Pons (tissue), 1 donor: ENCODE measurements around the gene PALB2.
"Not testable (repeated sequence)": the region's sequence is repeated elsewhere in the genome, so short reads cannot be mapped to it uniquely, and the experiment has no call there.

Experiments used
- DNase-seq: peaks from one replicate; pipeline ENCODE4 v3.0.0-alpha.2; 2016; ENCODE audit warnings: low spot score

Gene PALB2

GRCh38 chr16:23642246-23642774 is 1.2 kb upstream of the PALB2 start:
- DNase-seq = no peak

GRCh38 chr16:23640615-23640930 is 537 bp downstream of the PALB2 start:
- peak; percentile 5 for DNase-seq

GRCh38 chr16:23635958-23636357 is 5.2 kb downstream of the PALB2 start:
- no peak for DNase-seq

- DNase-seq = no peak
These were observed 6.6 kb downstream of the PALB2 start for GRCh38 chr16:23634461-23635036.

GRCh38 chr16:23631874-23632273 is 9.2 kb downstream of the PALB2 start:
- DNase-seq = not testable (repeated sequence)

- no peak for DNase-seq
These were observed 11.6 kb downstream of the PALB2 start for GRCh38 chr16:23629516-23629915.

- no peak for DNase-seq
These were observed 17.0 kb downstream of the PALB2 start for GRCh38 chr16:23624092-23624491.

- no peak for DNase-seq
These were observed 25.3 kb downstream of the PALB2 start for GRCh38 chr16:23615805-23616204.

- no peak for DNase-seq
These were observed 29.2 kb downstream of the PALB2 start for GRCh38 chr16:23611936-23612335.

- DNase-seq = not testable (repeated sequence)
These were observed 30.2 kb downstream of the PALB2 start for GRCh38 chr16:23610905-23611304.

GRCh38 chr16:23609929-23610328 is 31.2 kb downstream of the PALB2 start:
- no peak for DNase-seq

- DNase-seq = no peak
These were observed 32.9 kb downstream of the PALB2 start for GRCh38 chr16:23608194-23608593.

GRCh38 chr16:23607726-23608125 is 33.4 kb downstream of the PALB2 start:
- DNase-seq = no peak

- DNase-seq = peak; percentile 24
These were observed 43.9 kb downstream of the PALB2 start for GRCh38 chr16:23597003-23597756.

- DNase-seq = peak; percentile 81
These were observed 45.0 kb downstream of the PALB2 start, which contains the start of gene NDUFAB1 for GRCh38 chr16:23595951-23596720. NDUFAB1 (minus strand) TSS chr16:23596316; CDS start chr16:23596290, 26 bp downstream.

GRCh38 chr16:23595246-23595950 is 45.7 kb downstream of the PALB2 start:
- DNase-seq = peak; percentile 14

- no peak for DNase-seq
These were observed 46.9 kb downstream of the PALB2 start for GRCh38 chr16:23594186-23594585.

- DNase-seq = no peak
These were observed 50.9 kb downstream of the PALB2 start for GRCh38 chr16:23590181-23590580.

GRCh38 chr16:23587726-23588125 is 53.4 kb downstream of the PALB2 start:
- no peak for DNase-seq

- DNase-seq = no peak
These were observed 56.7 kb downstream of the PALB2 start for GRCh38 chr16:23584186-23585076.

- not testable (repeated sequence) for DNase-seq
These were observed 57.8 kb downstream of the PALB2 start for GRCh38 chr16:23583271-23583670.
